HepG2 (cell line): ENCODE measurements around the gene SDK1. TPM values are rescaled to one million over a fixed set of nuclear protein-coding genes. Genes with fewer than 3 reads are reported as not detected.

ENCODE experiments used
- ATAC-seq: fragments of 200-7000 bp; cut with Tn5 transposase; 3 replicates; pipeline ENCODE4 v1.9.1; 2020; ENCODE audit warnings: mild to moderate bottlenecking, moderate library complexity
- BruUV-seq: library from RNA; stranded (reverse); fragments of 400-500 nt; replicated peaks from 2 replicates; lab custom pipeline; 2021; lab: Mats Ljungman, UMichigan
- CTCF ChIA-PET: fragments of 300-600 bp; formaldehyde crosslinking; extraction: SDS; loops from one replicate; lab custom pipeline; 2021; ENCODE audit warnings: low total read pairs, inconsistent platforms, low intra/inter-chr PET ratio; lab: Yijun Ruan, JAX
- POLR2A ChIA-PET: fragments of 350-600 bp; sonication (Branson Sonifier 250); formaldehyde crosslinking; loops from one replicate; lab custom pipeline; 2020; ENCODE audit warnings: antibody characterized with exemption, inconsistent platforms; lab: Yijun Ruan, JAX
- DNase-seq: peaks from one replicate; pipeline ENCODE4 v3.0.0-alpha.2; 2015; ENCODE audit warnings: low spot score
- FAIRE-seq: peaks from 3 replicates; lab custom pipeline; 2011; peaks lifted over from hg19 to GRCh38; lab: Jason Lieb, UNC
- H2AFZ ChIP-seq: one replicate; pipeline ENCODE4 v1.6.1; 2011; ENCODE audit warnings: low read length, inconsistent platforms
- H3K27ac ChIP-seq: fragments of 300-600 bp; 3 replicates; pipeline ENCODE4 v1.8.0; 2011; ENCODE audit warnings: mixed run types, mild to moderate bottlenecking, mixed read lengths, low read length, inconsistent platforms; ENCODE audit not compliant: insufficient read depth; ENCODE audit errors: extremely low read length
- H3K27me3 ChIP-seq, 2 experiments: fragments of 200-600 bp in 1 of 2; 2 replicates in 1 of 2; 3 replicates in 1 of 2; pipeline versions ENCODE4 v1.6.0 to v1.8.0; 2011; ENCODE audit warnings: low read length in 2 of 2, mild to moderate bottlenecking in 2 of 2, moderate library complexity in 2 of 2, inconsistent platforms in 1 of 2; ENCODE audit not compliant: insufficient read depth in 2 of 2, control insufficient read depth in 1 of 2
- H3K36me3 ChIP-seq, 2 experiments: fragments of 200-600 bp in 1 of 2; replicated peaks in 1 of 2; 2 replicates in 1 of 2; 3 replicates in 1 of 2; pipeline versions ENCODE4 v1.5.1 to v1.8.0; 2011; ENCODE audit warnings: low read length in 2 of 2, inconsistent platforms in 1 of 2; ENCODE audit not compliant: insufficient read depth in 2 of 2, control insufficient read depth in 1 of 2
- H3K4me1 ChIP-seq: 2 replicates; pipeline ENCODE4 v1.5.1; 2012; ENCODE audit warnings: low read length, inconsistent platforms; ENCODE audit not compliant: insufficient read depth
- H3K4me2 ChIP-seq: 2 replicates; pipeline ENCODE4 v1.6.0; 2011; ENCODE audit warnings: low read depth, low read length, inconsistent platforms
- H3K4me3 ChIP-seq, 3 experiments: fragments of 200-600 bp in 1 of 3; sonication (generic), shearing (Covaris generic) in 1 of 3; replicated peaks in 1 of 3; 2 replicates each; pipeline ENCODE4 v1.5.1; 2011 to 2016; ENCODE audit warnings: low read length in 3 of 3, inconsistent platforms in 2 of 3, low read depth in 2 of 3, mild to moderate bottlenecking in 2 of 3, control low read depth in 1 of 3, mixed read lengths in 1 of 3; ENCODE audit not compliant: insufficient read depth in 1 of 3
- H3K79me2 ChIP-seq: one replicate; pipeline ENCODE4 v1.6.1; 2011; ENCODE audit warnings: low read length, inconsistent platforms; ENCODE audit not compliant: insufficient read depth
- H3K9ac ChIP-seq: 2 replicates; pipeline ENCODE4 v1.6.0; 2011; ENCODE audit warnings: mild to moderate bottlenecking, low read depth, low read length, inconsistent platforms; ENCODE audit not compliant: insufficient read depth
- H3K9me3 ChIP-seq: 2 replicates; pipeline ENCODE4 v1.5.1; 2012; ENCODE audit warnings: mild to moderate bottlenecking, low read length
- H4K20me1 ChIP-seq: 2 replicates; pipeline ENCODE4 v1.6.0; 2011; ENCODE audit warnings: inconsistent platforms, mild to moderate bottlenecking, low read length, moderate library complexity; ENCODE audit not compliant: insufficient read depth
- GLI4 ChIP-seq: sonication (generic); formaldehyde crosslinking; IDR thresholded peaks from 2 replicates; pipeline ENCODE4 v1.5.1; 2020; ENCODE audit warnings: missing genetic modification reagents, mild to moderate bottlenecking, moderate library complexity, borderline replicate concordance
- KDM1A ChIP-seq: IDR thresholded peaks from 2 replicates; pipeline ENCODE4 v1.6.1; 2016; ENCODE audit warnings: missing compliant biosample characterization
- KLF12 ChIP-seq: sonication (generic); formaldehyde crosslinking; IDR thresholded peaks from 2 replicates; pipeline ENCODE4 v1.4.0; 2020; ENCODE audit warnings: missing genetic modification reagents, borderline replicate concordance
- PHB2 ChIP-seq: fragments of 450-650 bp; IDR thresholded peaks from 2 replicates; pipeline ENCODE4 v1.6.1; 2018; ENCODE audit not compliant: partially characterized antibody
- SATB2 ChIP-seq: sonication (generic); formaldehyde crosslinking; IDR thresholded peaks from 2 replicates; pipeline ENCODE4 v1.5.0; 2020; ENCODE audit warnings: missing genetic modification reagents
- SOX13 ChIP-seq, 3 experiments: fragments of 450-650 bp in 1 of 3; sonication (generic) in 1 of 3; formaldehyde crosslinking in 1 of 3; IDR thresholded peaks in 2 of 3; conservative IDR thresholded peaks in 1 of 3; 2 replicates each; pipeline versions ENCODE4 v1.5.0 to v1.6.1; 2016 to 2020; ENCODE audit warnings: antibody characterized with exemption in 1 of 3, mild to moderate bottlenecking in 1 of 3, missing compliant biosample characterization in 1 of 3, missing genetic modification reagents in 1 of 3, moderate library complexity in 1 of 3
- YEATS2 ChIP-seq: sonication (generic); formaldehyde crosslinking; IDR thresholded peaks from 2 replicates; pipeline ENCODE4 v1.4.0; 2020; ENCODE audit warnings: missing genetic modification reagents, borderline replicate concordance
- ZNF724P ChIP-seq: sonication (generic); formaldehyde crosslinking; IDR thresholded peaks from 2 replicates; pipeline ENCODE4 v1.8.0; 2022; ENCODE audit warnings: missing genetic modification reagents, borderline replicate concordance
- WGBS: methylation state at CpG from one replicate; pipeline ENCODE4 v1.1.6; 2017; ENCODE audit warnings: low lambda C conversion rate; 5-methylcytosine and 5-hydroxymethylcytosine counted together
- in situ Hi-C: cut with HindIII; loops from 2 replicates; pipeline ENCODE4 v1.10.0; 2017; ENCODE audit warnings: low pct_unique_long_range_greater_than_20kb; ENCODE audit not compliant: extremely low pct_ligation_motif_present
- intact Hi-C: fragments of 100-400 bp; cut with micrococcal nuclease; formaldehyde crosslinking; loops from one replicate; pipeline ENCODE4 v1.10.0; 2022; ENCODE audit not compliant: unreplicated experiment
- polyA plus RNA-seq, 8 experiments: library from polyadenylated mRNA; depleted of rRNA in 3 of 8; stranded (reverse) in 7 of 8; unstranded in 1 of 8; fragments of >200 nt; fragmentation: Illumina TruSeq in 4 of 8; extraction: Trizol in 4 of 8; gene quantifications; 2 replicates each; pipeline versions ENCODE4 v1.2.1 to v1.2.3, GENCODE V29; 2011 to 2016; ENCODE audit warnings: low read depth in 4 of 8, missing spikeins in 1 of 8, mixed read lengths in 1 of 8; ENCODE audit not compliant: insufficient read depth in 1 of 8
- total RNA-seq, 5 experiments: library from RNA; depleted of rRNA; stranded (reverse); fragments of >200 nt; fragmentation: Illumina TruSeq; extraction: Trizol; gene quantifications; 2 replicates each; pipeline ENCODE4 v1.2.3, GENCODE V29; 2016; ENCODE audit warnings: low read depth in 1 of 5
- TF ChIP-seq, protein P1 (sequence below): sonication (generic); formaldehyde crosslinking; IDR thresholded peaks from 2 replicates; pipeline ENCODE4 v1.4.0; 2020; ENCODE audit warnings: missing genetic modification reagents

The SDK1 gene
- total and polyA plus RNA-seq, 2 of the 13 experiments (the other 11 are each of a cell fraction or from before 2014, with no cell fraction given): 0.35 to 2.4 TPM

DNA sequence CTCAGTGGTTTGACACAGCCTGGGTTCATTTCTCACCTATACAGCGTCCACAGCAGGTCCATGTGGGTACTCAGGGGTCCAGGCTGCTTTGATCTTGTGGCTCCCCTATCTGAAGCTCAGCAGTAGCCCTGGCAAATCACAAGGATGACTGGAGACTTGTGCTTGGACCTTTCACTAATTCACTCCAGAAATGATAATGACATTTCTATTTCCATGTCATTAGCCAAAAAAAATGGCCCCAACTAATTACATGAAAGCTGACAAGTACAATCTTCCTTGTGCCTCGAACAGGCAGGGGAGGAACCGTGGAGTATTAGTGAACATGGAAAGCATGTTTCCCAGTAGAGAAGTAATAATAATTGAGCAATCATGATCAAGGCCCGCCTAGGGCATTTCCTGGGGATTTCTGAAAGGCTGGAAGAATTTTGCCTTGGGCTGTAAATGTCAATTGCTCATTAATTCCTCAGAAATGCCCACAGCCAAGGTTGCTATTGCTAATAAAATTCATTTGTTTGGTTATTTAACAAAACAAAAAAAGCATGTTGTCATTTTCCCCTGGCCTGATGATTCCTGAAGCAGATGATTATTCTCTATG is 586.1 kb downstream of the SDK1 start:
- WGBS: 85% methylated on average over 3 of the region's 4 CpGs
- intact Hi-C loops (no loop called here), in situ Hi-C loops (no loop called here)
- ATAC-seq: no peak
- no peaks in the 10 kb centered on the region for H4K20me1 ChIP-seq
- no peak overlapping the region for H2AFZ ChIP-seq
- ChIA-PET CTCF (no interaction called here), POLR2A (no interaction called here)
- no TSS peak for BruUV-seq
- peaks cover 8% of the 10 kb centered on the region for H3K4me1 ChIP-seq
- H3K9me3 ChIP-seq: no peaks in the 10 kb centered on the region
- no peak overlapping the region for H3K9ac ChIP-seq
- no peaks in the 10 kb centered on the region for H3K27me3 ChIP-seq
- no peaks in the 10 kb centered on the region for H3K36me3 ChIP-seq
- no peak overlapping the region for H3K4me3 ChIP-seq
- no peak overlapping the region for H3K4me2 ChIP-seq
- H3K79me2 ChIP-seq: no peaks in the 10 kb centered on the region
- H3K27ac ChIP-seq: no peak overlapping the region
- FAIRE-seq: no peak
- TF ChIP-seq SOX13 (IDR thresholded peaks at IDR 0.05) (no peak), SOX13 (CRISPR knock-in tag; conservative IDR thresholded peaks at IDR 0.05 in 1 of 2, IDR thresholded peaks at IDR 0.05 in 1 of 2) (no peak), KDM1A (CRISPR knock-in tag) (no peak), ZNF724P (CRISPR knock-in tag) (no peak)
- TF ChIP-seq, all 625 proteins: peak for 0
- no peak for DNase-seq

DNA sequence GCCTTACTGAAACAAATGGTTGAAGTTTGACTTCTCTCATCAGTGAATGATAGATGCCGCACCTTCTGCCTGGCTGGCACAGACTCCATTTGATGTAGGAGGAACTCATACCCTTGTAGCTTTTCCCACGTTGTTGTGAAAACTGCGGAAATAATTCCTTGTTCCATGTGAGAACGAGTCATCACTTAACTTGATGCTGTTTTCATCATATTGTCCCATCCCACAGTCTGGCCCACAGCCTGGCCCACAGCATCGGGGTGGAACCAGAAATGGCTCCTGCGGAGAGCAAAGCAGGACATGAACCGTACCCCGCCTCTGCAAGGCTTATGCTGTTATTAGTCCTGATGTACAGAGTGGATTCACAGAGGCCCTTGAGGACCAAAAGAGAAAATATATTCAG is 587.0 kb downstream of the SDK1 start:
- WGBS: 94% methylated on average over 8 of the region's 8 CpGs
- TF ChIP-seq PHB2 (no peak), GLI4 (CRISPR knock-in tag) (no peak), YEATS2 (CRISPR knock-in tag) (no peak), KLF12 (CRISPR knock-in tag) (no peak), SATB2 (no peak)
- TF ChIP-seq, protein P1, sequence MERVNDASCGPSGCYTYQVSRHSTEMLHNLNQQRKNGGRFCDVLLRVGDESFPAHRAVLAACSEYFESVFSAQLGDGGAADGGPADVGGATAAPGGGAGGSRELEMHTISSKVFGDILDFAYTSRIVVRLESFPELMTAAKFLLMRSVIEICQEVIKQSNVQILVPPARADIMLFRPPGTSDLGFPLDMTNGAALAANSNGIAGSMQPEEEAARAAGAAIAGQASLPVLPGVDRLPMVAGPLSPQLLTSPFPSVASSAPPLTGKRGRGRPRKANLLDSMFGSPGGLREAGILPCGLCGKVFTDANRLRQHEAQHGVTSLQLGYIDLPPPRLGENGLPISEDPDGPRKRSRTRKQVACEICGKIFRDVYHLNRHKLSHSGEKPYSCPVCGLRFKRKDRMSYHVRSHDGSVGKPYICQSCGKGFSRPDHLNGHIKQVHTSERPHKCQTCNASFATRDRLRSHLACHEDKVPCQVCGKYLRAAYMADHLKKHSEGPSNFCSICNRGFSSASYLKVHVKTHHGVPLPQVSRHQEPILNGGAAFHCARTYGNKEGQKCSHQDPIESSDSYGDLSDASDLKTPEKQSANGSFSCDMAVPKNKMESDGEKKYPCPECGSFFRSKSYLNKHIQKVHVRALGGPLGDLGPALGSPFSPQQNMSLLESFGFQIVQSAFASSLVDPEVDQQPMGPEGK: no peak
- intact Hi-C loops (loop anchor here (1.0 kb wide), 1 partner anchor 34 kb away; no protein-coding TSS in a partner anchor), in situ Hi-C loops (no loop called here)
- Histone ChIP-seq H3K4me1 (peaks cover 8% of the 10 kb centered on the region), H3K27me3 (no peaks in the 10 kb centered on the region), H4K20me1 (no peaks in the 10 kb centered on the region), H3K79me2 (no peaks in the 10 kb centered on the region), H3K4me3 (no peak overlapping the region), H3K27ac (no peak overlapping the region), H3K9me3 (no peaks in the 10 kb centered on the region), H2AFZ (no peak overlapping the region), H3K36me3 (no peaks in the 10 kb centered on the region), H3K4me2 (no peak overlapping the region), H3K9ac (no peak overlapping the region)
- ChIA-PET POLR2A (no interaction called here), CTCF (no interaction called here)
- no peak for FAIRE-seq
- no peak for DNase-seq
- no peak for ATAC-seq
- no TSS peak for BruUV-seq
